CD14-positive monocyte (primary cell): ENCODE data around the gene CALY. TPM values are rescaled to one million over a fixed set of nuclear protein-coding genes. Genes with fewer than 3 reads are reported as not detected.

ENCODE experiments used
- DNase-seq, 3 donors: peaks; one replicate each; pipeline ENCODE4 v3.0.0-alpha.2; 2011 to 2022
- H2AFZ ChIP-seq: 2 replicates; pipeline ENCODE4 v1.6.0; 2012; ENCODE audit warnings: mild to moderate bottlenecking, low read depth, low read length, inconsistent platforms; ENCODE audit not compliant: insufficient read depth, poor library complexity, severe bottlenecking
- H3K27ac ChIP-seq, 2 donors: 1 replicate in 1 of 2; 2 replicates in 1 of 2; pipeline ENCODE4 v1.5.1; 2012 to 2013; ENCODE audit warnings: low read length in 2 of 2, control low read depth in 1 of 2, inconsistent platforms in 1 of 2, low read depth in 1 of 2, mild to moderate bottlenecking in 1 of 2
- H3K27me3 ChIP-seq, 2 donors: one replicate each; pipeline versions ENCODE4 v1.6.0 to v1.6.1; 2011 to 2013; ENCODE audit warnings: low read length in 2 of 2; ENCODE audit not compliant: control insufficient read depth in 2 of 2, insufficient read depth in 2 of 2
- H3K36me3 ChIP-seq, 2 donors: replicated peaks in 1 of 2; 1 replicate in 1 of 2; 2 replicates in 1 of 2; pipeline versions ENCODE4 v1.5.1 to v1.6.1; 2012 to 2013; ENCODE audit warnings: low read length in 2 of 2, control low read depth in 1 of 2, inconsistent platforms in 1 of 2, mild to moderate bottlenecking in 1 of 2; ENCODE audit not compliant: insufficient read depth in 2 of 2, control insufficient read depth in 1 of 2
- H3K4me1 ChIP-seq, 2 donors: 1 replicate in 1 of 2; 2 replicates in 1 of 2; pipeline versions ENCODE4 v1.5.1 to v1.6.1; 2012 to 2013; ENCODE audit warnings: low read length in 2 of 2, control low read depth in 1 of 2, inconsistent platforms in 1 of 2, mild to moderate bottlenecking in 1 of 2, moderate library complexity in 1 of 2; ENCODE audit not compliant: insufficient read depth in 2 of 2, control insufficient read depth in 1 of 2
- H3K4me2 ChIP-seq: replicated peaks from 2 replicates; pipeline ENCODE3; 2012; ENCODE audit warnings: low read length, moderate library complexity, mild to moderate bottlenecking; ENCODE audit not compliant: poor library complexity, severe bottlenecking; ENCODE audit errors: extremely low read depth
- H3K4me3 ChIP-seq, 3 experiments: fragments of 200-600 bp in 1 of 3; sonication (generic) in 1 of 3; replicated peaks in 1 of 3; 1 replicate in 2 of 3; 2 replicates in 1 of 3; pipeline ENCODE4 v1.5.1; 2011 to 2013; ENCODE audit warnings: low read length in 3 of 3, mild to moderate bottlenecking in 3 of 3, control low read depth in 2 of 3, low read depth in 2 of 3, inconsistent platforms in 1 of 3, moderate library complexity in 1 of 3
- H3K79me2 ChIP-seq: 2 replicates; pipeline ENCODE4 v1.6.0; 2012; ENCODE audit warnings: mild to moderate bottlenecking, control low read depth, inconsistent platforms, low read length, moderate library complexity; ENCODE audit not compliant: insufficient read depth
- H3K9ac ChIP-seq: 2 replicates; pipeline ENCODE4 v1.6.0; 2017; ENCODE audit warnings: low read length, mild to moderate bottlenecking; ENCODE audit not compliant: insufficient read depth, poor library complexity, severe bottlenecking
- H3K9me3 ChIP-seq, 2 donors: replicated peaks in 1 of 2; 1 replicate in 1 of 2; 2 replicates in 1 of 2; pipeline versions ENCODE4 v1.5.1 to v1.6.1; 2012 to 2013; ENCODE audit warnings: low read length in 2 of 2, control low read depth in 1 of 2; ENCODE audit not compliant: control insufficient read depth in 1 of 2, insufficient read depth in 1 of 2
- H4K20me1 ChIP-seq: 2 replicates; pipeline ENCODE4 v1.6.0; 2012; ENCODE audit warnings: mild to moderate bottlenecking, low read length, control low read depth, moderate library complexity; ENCODE audit not compliant: insufficient read depth
- H3K27ac Mint-ChIP-seq, 7 donors: one replicate each; pipeline ENCODE4 v1.8.0; 2020; ENCODE audit warnings: mild to moderate bottlenecking in 7 of 7, mixed read lengths in 7 of 7, moderate library complexity in 6 of 7, inconsistent platforms in 2 of 7
- H3K27me3 Mint-ChIP-seq, 3 donors: one replicate each; pipeline ENCODE4 v1.8.0; 2021 to 2022; ENCODE audit warnings: low read depth in 3 of 3, mild to moderate bottlenecking in 3 of 3, mixed read lengths in 3 of 3, moderate library complexity in 3 of 3, inconsistent platforms in 1 of 3
- H3K36me3 Mint-ChIP-seq, 2 donors: one replicate each; pipeline ENCODE4 v1.8.0; 2020; ENCODE audit warnings: mixed read lengths in 2 of 2, inconsistent platforms in 1 of 2, mild to moderate bottlenecking in 1 of 2
- H3K4me1 Mint-ChIP-seq: one replicate; pipeline ENCODE4 v1.8.0; 2020; ENCODE audit warnings: mild to moderate bottlenecking, mixed read lengths
- H3K4me3 Mint-ChIP-seq, 2 donors: one replicate each; pipeline ENCODE4 v1.8.0; 2020; ENCODE audit warnings: mild to moderate bottlenecking in 2 of 2, mixed read lengths in 2 of 2, moderate library complexity in 1 of 2
- H3K9me3 Mint-ChIP-seq, 7 donors: one replicate each; pipeline ENCODE4 v1.8.0; 2020 to 2022; ENCODE audit warnings: mixed read lengths in 7 of 7, mild to moderate bottlenecking in 6 of 7, moderate library complexity in 6 of 7, inconsistent platforms in 2 of 7
- WGBS: methylation state at CpG from one replicate; pipeline ENCODE4 v1.1.5; 2013; ENCODE audit warnings: missing lambda C conversion rate; ENCODE audit not compliant: insufficient coverage; 5-methylcytosine and 5-hydroxymethylcytosine counted together
- intact Hi-C, 2 donors: fragments of 100-400 bp; cut with micrococcal nuclease; formaldehyde crosslinking; loops; one replicate each; pipeline versions ENCODE4 v1.15.0 to v1.15.1; 2023
- polyA plus RNA-seq, 3 donors: library from polyadenylated mRNA; depleted of rRNA in 1 of 3; unstranded in 2 of 3; stranded (reverse) in 1 of 3; fragments of 300-500 nt in 2 of 3; fragments of >200 nt in 1 of 3; fragmentation: Illumina TruSeq in 2 of 3; gene quantifications; 1 replicate in 2 of 3; 2 replicates in 1 of 3; pipeline ENCODE4 v1.2.3, GENCODE V29; 2012 to 2021
- TF ChIP-seq, protein P1 (sequence below): fragments of 200-600 bp; IDR thresholded peaks from one replicate; pipeline ENCODE4 v1.8.0; 2022; ENCODE audit warnings: antibody characterized with exemption, mild to moderate bottlenecking

The CALY gene
- polyA plus RNA-seq, 3 donors = not detected

DNA sequence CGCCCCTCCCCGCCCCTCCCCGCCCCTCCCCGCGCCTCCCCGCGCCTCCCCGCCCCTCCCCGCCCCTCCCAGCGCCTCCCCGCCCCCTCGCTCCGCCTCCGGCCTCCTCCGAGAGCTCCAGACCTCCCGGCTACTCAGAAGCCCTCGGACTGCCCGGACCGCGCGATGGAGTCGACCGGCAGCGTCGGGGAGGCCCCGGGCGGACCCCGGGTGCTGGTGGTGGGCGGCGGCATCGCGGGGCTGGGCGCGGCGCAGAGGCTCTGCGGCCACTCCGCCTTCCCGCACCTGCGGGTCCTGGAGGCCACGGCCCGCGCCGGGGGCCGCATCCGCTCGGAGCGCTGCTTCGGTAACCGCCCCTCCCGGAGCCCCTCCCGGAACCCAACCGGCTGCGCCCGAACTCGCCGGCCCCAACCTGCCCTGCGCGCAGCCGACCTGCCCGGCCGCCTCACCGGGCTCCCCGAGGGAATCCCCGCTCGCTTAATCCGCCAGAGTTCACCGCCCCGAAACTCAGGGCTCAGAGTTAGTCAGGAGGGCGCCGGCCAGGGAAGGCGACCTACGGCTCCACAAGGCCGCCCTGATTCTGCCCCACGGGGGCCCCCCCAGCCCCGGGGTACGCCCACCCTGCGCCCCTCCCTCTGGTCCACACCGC lies 42.6 kb upstream of the CALY start, which contains the start of gene PAOX:
PAOX (plus strand) TSS at position 111 of the 649 bp plus-strand sequence; CDS start at position 166, 55 bp downstream.
- no peaks in the 10 kb centered on the region for H3K36me3 ChIP-seq
- H3K27ac Mint-ChIP-seq = peak within 1 kb of the TSS in 6 of 7 donors; percentile 19 to 83 (median 57)
- peak within 1 kb of the TSS; percentile 36 to 64 for H3K27ac ChIP-seq
- H3K79me2 ChIP-seq = no peaks in the 10 kb centered on the region
- TF ChIP-seq, protein P1, sequence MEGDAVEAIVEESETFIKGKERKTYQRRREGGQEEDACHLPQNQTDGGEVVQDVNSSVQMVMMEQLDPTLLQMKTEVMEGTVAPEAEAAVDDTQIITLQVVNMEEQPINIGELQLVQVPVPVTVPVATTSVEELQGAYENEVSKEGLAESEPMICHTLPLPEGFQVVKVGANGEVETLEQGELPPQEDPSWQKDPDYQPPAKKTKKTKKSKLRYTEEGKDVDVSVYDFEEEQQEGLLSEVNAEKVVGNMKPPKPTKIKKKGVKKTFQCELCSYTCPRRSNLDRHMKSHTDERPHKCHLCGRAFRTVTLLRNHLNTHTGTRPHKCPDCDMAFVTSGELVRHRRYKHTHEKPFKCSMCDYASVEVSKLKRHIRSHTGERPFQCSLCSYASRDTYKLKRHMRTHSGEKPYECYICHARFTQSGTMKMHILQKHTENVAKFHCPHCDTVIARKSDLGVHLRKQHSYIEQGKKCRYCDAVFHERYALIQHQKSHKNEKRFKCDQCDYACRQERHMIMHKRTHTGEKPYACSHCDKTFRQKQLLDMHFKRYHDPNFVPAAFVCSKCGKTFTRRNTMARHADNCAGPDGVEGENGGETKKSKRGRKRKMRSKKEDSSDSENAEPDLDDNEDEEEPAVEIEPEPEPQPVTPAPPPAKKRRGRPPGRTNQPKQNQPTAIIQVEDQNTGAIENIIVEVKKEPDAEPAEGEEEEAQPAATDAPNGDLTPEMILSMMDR = no peak
- H3K4me1 Mint-ChIP-seq = peaks cover 30% of the 10 kb centered on the region
- H3K4me3 Mint-ChIP-seq = peak within 1 kb of the TSS; percentile 85 to 92
- H3K27me3 Mint-ChIP-seq = peaks cover 6 to 25% (median 19%) of the 10 kb centered on the region in 3 donors
- peak; percentile 12 to 57 (median 30) for DNase-seq
- H3K4me3 ChIP-seq = peak within 1 kb of the TSS; percentile 58 to 88 (median 65)
- no peaks in the 10 kb centered on the region for H3K9me3 ChIP-seq
- H3K9ac ChIP-seq = peak within 1 kb of the TSS; percentile 68
- H3K4me1 ChIP-seq = peaks cover 34 to 45% of the 10 kb centered on the region in 2 donors
- intact Hi-C loops = loop anchor here in 1 of 2 donors (10.0 kb wide), 1 partner anchor 1074 kb away; the partner anchor contains the start of gene STK32C
- H4K20me1 ChIP-seq = no peaks in the 10 kb centered on the region
- H3K4me2 ChIP-seq = peak within 1 kb of the TSS; percentile 90
- H3K9me3 Mint-ChIP-seq = peaks cover 0 to 2% (median 0%) of the 10 kb centered on the region in 7 donors
- peaks cover 0 to 6% of the 10 kb centered on the region in 2 donors for H3K27me3 ChIP-seq
- 6% methylated on average over 69 of the region's 78 CpGs for WGBS
- peaks cover 10 to 13% of the 10 kb centered on the region in 2 donors for H3K36me3 Mint-ChIP-seq
- H2AFZ ChIP-seq = peak within 1 kb of the TSS; percentile 91

DNA sequence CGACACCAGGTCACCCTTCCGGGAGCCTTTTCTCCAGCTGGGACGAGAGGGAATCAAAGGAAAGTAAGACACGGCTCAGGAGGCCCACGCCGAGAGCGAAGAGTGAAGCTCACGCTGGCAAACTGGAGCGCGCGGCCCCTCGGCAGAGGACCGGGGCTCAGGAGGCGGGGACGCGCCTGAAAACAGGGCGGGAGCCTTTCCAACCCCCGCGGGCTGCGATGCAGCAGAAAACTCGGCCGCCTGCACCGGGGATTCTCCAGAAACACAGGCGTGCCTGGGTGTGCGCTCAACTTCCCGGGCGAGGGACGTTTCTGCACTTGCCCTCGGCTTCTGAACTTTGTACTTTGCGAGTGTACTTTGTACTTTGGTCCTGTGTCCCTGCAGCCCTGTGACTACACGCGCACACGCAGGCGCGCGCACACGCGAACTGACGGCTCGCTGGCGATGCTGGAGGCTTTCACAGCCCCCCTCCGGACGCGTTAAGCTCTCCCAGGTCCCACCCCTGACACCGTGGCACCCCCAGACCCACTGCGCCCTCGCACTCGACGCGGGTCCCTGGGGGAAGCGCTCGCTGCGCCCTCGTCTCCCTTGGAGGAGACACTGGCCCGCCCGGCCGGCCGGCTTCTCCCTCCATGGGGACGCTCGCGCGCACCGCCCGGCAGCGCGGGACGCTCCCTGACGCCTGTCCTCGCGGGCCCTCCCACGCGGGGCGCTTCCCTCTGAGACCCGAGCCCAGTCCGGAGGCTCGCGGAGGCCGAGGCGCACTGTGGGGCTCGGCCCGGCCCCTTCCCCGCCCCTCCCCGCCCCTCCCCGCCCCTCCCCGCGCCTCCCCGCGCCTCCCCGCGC lies 41.8 kb upstream of the CALY start:
- Histone ChIP-seq H3K36me3 (no peaks in the 10 kb centered on the region), H3K9me3 (no peaks in the 10 kb centered on the region), H3K4me1 (peaks cover 39 to 50% of the 10 kb centered on the region in 2 donors), H3K27me3 (peaks cover 0 to 6% of the 10 kb centered on the region in 2 donors), H3K9ac (peak overlapping the region; percentile 62), H2AFZ (peak overlapping the region; percentile 91), H3K4me3 (peak overlapping the region; percentile 58 to 88 (median 65)), H3K79me2 (no peaks in the 10 kb centered on the region), H3K4me2 (peak overlapping the region; percentile 90), H3K27ac (peak overlapping the region; percentile 36 to 64), H4K20me1 (no peaks in the 10 kb centered on the region)
- peaks cover 6 to 8% of the 10 kb centered on the region in 2 donors for H3K36me3 Mint-ChIP-seq
- peaks cover 0 to 2% (median 0%) of the 10 kb centered on the region in 7 donors for H3K9me3 Mint-ChIP-seq
- peak; percentile 67 to 76 (median 74) for DNase-seq
- H3K27me3 Mint-ChIP-seq = peaks cover 6 to 25% (median 19%) of the 10 kb centered on the region in 3 donors
- under 1% methylated on average over 67 of the region's 90 CpGs for WGBS
- peak overlapping the region in 6 of 7 donors; percentile 19 to 83 (median 57) for H3K27ac Mint-ChIP-seq
- H3K4me1 Mint-ChIP-seq = peaks cover 34% of the 10 kb centered on the region
- H3K4me3 Mint-ChIP-seq = peak overlapping the region; percentile 85 to 92
- intact Hi-C loops = loop anchor here in 1 of 2 donors (10.0 kb wide), 1 partner anchor 1074 kb away; the partner anchor contains the start of gene STK32C
- TF ChIP-seq, protein P1 = no peak
